OCI-LY7 (cell line): ENCODE measurements around the gene IKBKE. TPM values are rescaled to one million over a fixed set of nuclear protein-coding genes. Genes with fewer than 3 reads are reported as not detected.

ENCODE experiments used
- BruUV-seq: library from RNA; stranded (reverse); fragments of 400-500 nt; replicated peaks from 2 replicates; lab custom pipeline; 2021; lab: Mats Ljungman, UMichigan
- CTCF ChIA-PET: fragments of 300-600 bp; sonication (Branson Sonifier 250); formaldehyde crosslinking; loops from one replicate; lab custom pipeline; 2022; ENCODE audit warnings: antibody characterized with exemption; ENCODE audit not compliant: unreplicated experiment; lab: Charles Lee
- POLR2A ChIA-PET: fragments of 300-600 bp; sonication (Branson Sonifier 250); formaldehyde crosslinking; loops from one replicate; lab custom pipeline; 2022; ENCODE audit warnings: antibody characterized with exemption; lab: Charles Lee
- DNase-seq: peaks from one replicate; pipeline ENCODE4 v3.0.0-alpha.2; 2015; ENCODE audit warnings: low spot score
- H2AFZ ChIP-seq: fragments of 200-600 bp; sonication (generic), shearing (Covaris generic); 2 replicates; pipeline ENCODE4 v1.6.1; 2014; ENCODE audit warnings: mild to moderate bottlenecking, antibody characterized with exemption, low read length, moderate library complexity
- H3K27ac ChIP-seq: fragments of 200-600 bp; sonication (generic); 2 replicates; pipeline ENCODE4 v1.5.1; 2014; ENCODE audit warnings: mixed run types, low read depth, mild to moderate bottlenecking, moderate library complexity, low read length, inconsistent platforms; ENCODE audit not compliant: poor library complexity, severe bottlenecking
- H3K36me3 ChIP-seq: fragments of 200-600 bp; sonication (generic); 2 replicates; pipeline ENCODE4 v1.6.1; 2014; ENCODE audit warnings: mild to moderate bottlenecking, antibody characterized with exemption, low read length, moderate library complexity, mixed read lengths; ENCODE audit not compliant: insufficient read depth
- H3K4me1 ChIP-seq: fragments of 200-600 bp; sonication (generic); 2 replicates; pipeline ENCODE4 v1.5.1; 2014; ENCODE audit warnings: mild to moderate bottlenecking, low read length; ENCODE audit not compliant: insufficient read depth, poor library complexity, severe bottlenecking
- H3K4me2 ChIP-seq: fragments of 200-600 bp; sonication (generic); 2 replicates; pipeline ENCODE4 v1.6.1; 2014; ENCODE audit warnings: mild to moderate bottlenecking, low read length
- H3K4me3 ChIP-seq: fragments of 200-600 bp; sonication (generic); 2 replicates; pipeline ENCODE4 v1.5.1; 2014; ENCODE audit warnings: mild to moderate bottlenecking, low read depth, low read length; ENCODE audit not compliant: poor library complexity, severe bottlenecking
- H3K79me2 ChIP-seq: fragments of 200-600 bp; sonication (generic); 2 replicates; pipeline ENCODE4 v1.6.1; 2016; ENCODE audit warnings: low read depth, mild to moderate bottlenecking, low read length, moderate library complexity, mixed read lengths; ENCODE audit not compliant: insufficient read depth
- H3K9me2 ChIP-seq: fragments of 200-600 bp; sonication (generic); 2 replicates; pipeline ENCODE4 v1.6.1; 2016; ENCODE audit warnings: mild to moderate bottlenecking, low read length, mixed read lengths; ENCODE audit not compliant: insufficient read depth
- H3K9me3 ChIP-seq: fragments of 200-600 bp; sonication (generic); 2 replicates; pipeline ENCODE4 v1.6.1; 2014; ENCODE audit warnings: mild to moderate bottlenecking, mixed run types, low read length, mixed read lengths
- H4K20me1 ChIP-seq: fragments of 200-600 bp; sonication (generic); 2 replicates; pipeline ENCODE4 v1.6.1; 2014; ENCODE audit warnings: mild to moderate bottlenecking, antibody characterized with exemption, low read length, moderate library complexity, mixed read lengths; ENCODE audit not compliant: insufficient read depth
- EZH2phosphoT487 ChIP-seq: fragments of 200-600 bp; sonication (generic); IDR thresholded peaks from 2 replicates; pipeline ENCODE4 v1.6.1; 2018; ENCODE audit warnings: low read depth, borderline replicate concordance, mild to moderate bottlenecking, mixed run types, antibody characterized with exemption, low read length, moderate library complexity, mixed read lengths
- intact Hi-C: fragments of 100-400 bp; cut with micrococcal nuclease; formaldehyde crosslinking; loops from one replicate; pipeline ENCODE4 v1.10.0; 2022; ENCODE audit not compliant: unreplicated experiment
- total RNA-seq, 2 experiments: library from RNA; depleted of rRNA in 1 of 2; stranded (reverse); fragments of >200 nt in 1 of 2; shearing (Covaris generic) in 1 of 2; gene quantifications; 2 replicates each; pipeline ENCODE4 v1.2.3, GENCODE V29; 2014 to 2022
- TF ChIP-seq, protein P1 (sequence below): fragments of 200-600 bp; sonication (generic); conservative IDR thresholded peaks from 2 replicates; pipeline ENCODE4 v1.5.1; 2014; ENCODE audit warnings: mild to moderate bottlenecking, antibody characterized with exemption, low read length, moderate library complexity, mixed read lengths

Gene IKBKE
- total RNA-seq, 2 experiments from 2014 or later: 23.9 to 38.5 TPM

DNA sequence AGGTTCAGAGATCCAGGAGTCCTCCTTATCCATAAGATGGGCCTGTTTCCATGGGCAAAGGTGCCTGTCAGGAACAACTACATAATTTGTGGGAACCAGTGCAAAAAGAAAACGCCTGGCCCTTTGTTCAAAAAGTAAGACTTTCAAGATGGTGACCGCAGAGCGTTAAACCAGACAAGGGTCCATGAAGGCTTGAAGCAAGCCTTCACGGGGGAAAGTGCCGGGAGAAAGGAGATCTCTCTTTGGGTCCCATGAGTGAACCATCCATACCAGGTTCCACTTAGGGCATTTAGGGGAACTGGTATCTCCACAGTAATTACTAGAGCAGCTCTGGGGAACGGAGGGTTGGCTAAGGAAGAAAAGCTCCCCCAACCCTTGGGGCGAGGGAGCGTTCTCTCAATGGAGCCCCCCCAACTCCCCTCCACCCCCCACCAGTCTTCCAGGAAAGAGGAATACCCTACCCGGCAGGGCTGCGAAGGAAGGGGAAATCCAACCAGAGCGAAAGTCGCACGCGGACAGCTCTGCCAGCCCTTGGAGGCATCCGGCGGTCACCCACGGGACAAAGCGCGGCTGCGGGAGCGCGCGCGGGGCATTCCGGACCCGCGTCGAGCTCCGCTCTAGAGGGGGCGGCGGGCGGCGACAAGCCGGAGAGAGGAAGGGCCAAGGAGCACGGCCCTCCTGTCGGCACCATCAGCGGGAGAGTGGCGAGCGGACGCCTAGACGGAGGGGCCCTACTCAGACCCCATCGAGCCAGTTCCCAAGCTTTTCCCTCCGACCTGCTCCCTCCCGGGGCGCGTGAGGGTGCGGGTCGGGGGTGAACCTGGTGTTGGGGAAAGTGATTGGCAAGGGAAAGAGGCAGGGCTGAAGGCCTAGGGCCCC lies 36.4 kb downstream of the IKBKE start:
- intact Hi-C loops: no loop called here
- ChIA-PET POLR2A (interaction anchor here (0.6 kb wide), 1 partner anchor 75 kb away, joined by 4 read pairs; no protein-coding TSS in a partner anchor), CTCF (no interaction called here)
- H3K4me1 ChIP-seq: no peaks in the 10 kb centered on the region
- H3K4me3 ChIP-seq: no peak overlapping the region
- no peak overlapping the region for H3K27ac ChIP-seq
- no peaks in the 10 kb centered on the region for H3K36me3 ChIP-seq
- H3K9me2 ChIP-seq: no peaks in the 10 kb centered on the region
- no peak overlapping the region; the same call in 1 of the 2 replicates for H3K4me2 ChIP-seq
- no peak for DNase-seq
- BruUV-seq: no TSS peak
- no peaks in the 10 kb centered on the region for H3K79me2 ChIP-seq
- H2AFZ ChIP-seq: no peak overlapping the region
- H4K20me1 ChIP-seq: no peaks in the 10 kb centered on the region
- TF ChIP-seq, protein P1, sequence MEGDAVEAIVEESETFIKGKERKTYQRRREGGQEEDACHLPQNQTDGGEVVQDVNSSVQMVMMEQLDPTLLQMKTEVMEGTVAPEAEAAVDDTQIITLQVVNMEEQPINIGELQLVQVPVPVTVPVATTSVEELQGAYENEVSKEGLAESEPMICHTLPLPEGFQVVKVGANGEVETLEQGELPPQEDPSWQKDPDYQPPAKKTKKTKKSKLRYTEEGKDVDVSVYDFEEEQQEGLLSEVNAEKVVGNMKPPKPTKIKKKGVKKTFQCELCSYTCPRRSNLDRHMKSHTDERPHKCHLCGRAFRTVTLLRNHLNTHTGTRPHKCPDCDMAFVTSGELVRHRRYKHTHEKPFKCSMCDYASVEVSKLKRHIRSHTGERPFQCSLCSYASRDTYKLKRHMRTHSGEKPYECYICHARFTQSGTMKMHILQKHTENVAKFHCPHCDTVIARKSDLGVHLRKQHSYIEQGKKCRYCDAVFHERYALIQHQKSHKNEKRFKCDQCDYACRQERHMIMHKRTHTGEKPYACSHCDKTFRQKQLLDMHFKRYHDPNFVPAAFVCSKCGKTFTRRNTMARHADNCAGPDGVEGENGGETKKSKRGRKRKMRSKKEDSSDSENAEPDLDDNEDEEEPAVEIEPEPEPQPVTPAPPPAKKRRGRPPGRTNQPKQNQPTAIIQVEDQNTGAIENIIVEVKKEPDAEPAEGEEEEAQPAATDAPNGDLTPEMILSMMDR: no peak
- no peak for TF ChIP-seq EZH2phosphoT487
- H3K9me3 ChIP-seq: no peaks in the 10 kb centered on the region

GRCh38 chr1:206507284-206508129 lies 37.2 kb downstream of the IKBKE start, which contains the start of gene RASSF5:
TSS of gene RASSF5 (plus strand) at chr1:206507531. CDS start at chr1:206507603, 72 bp downstream.
- H3K4me1 ChIP-seq: no peaks in the 10 kb centered on the region
- H3K9me2 ChIP-seq: no peaks in the 10 kb centered on the region
- H3K36me3 ChIP-seq: no peaks in the 10 kb centered on the region
- BruUV-seq: no TSS peak
- no peak within 1 kb of the TSS; the same call in 1 of the 2 replicates for H3K4me2 ChIP-seq
- H3K4me3 ChIP-seq: no peak within 1 kb of the TSS
- no peak within 1 kb of the TSS for H2AFZ ChIP-seq
- POLR2A ChIA-PET: no interaction called here
- no peak for DNase-seq
- no peaks in the 10 kb centered on the region for H4K20me1 ChIP-seq
- intact Hi-C loops: no loop called here
- H3K79me2 ChIP-seq: no peaks in the 10 kb centered on the region
- no peak for TF ChIP-seq EZH2phosphoT487
- TF ChIP-seq, protein P1: no peak
- CTCF ChIA-PET: no interaction called here
- no peaks in the 10 kb centered on the region for H3K9me3 ChIP-seq
- no peak within 1 kb of the TSS for H3K27ac ChIP-seq
